ENCODE results near the gene MRPS7.
A peak's percentile ranks its signal among the peaks of the same experiment; 100 is the strongest.

MRPS7 gene

GRCh38 chr17:75307957-75308731 lies 46.5 kb downstream of the MRPS7 start:
- H3K4me1 Mint-ChIP-seq = peaks cover 5% of the 10 kb centered on the region
- H3K36me3 Mint-ChIP-seq = no peaks in the 10 kb centered on the region

GRCh38 chr17:75308732-75309629 lies 47.3 kb downstream of the MRPS7 start:
- peaks cover 11% of the 10 kb centered on the region for H3K4me1 Mint-ChIP-seq
- H3K36me3 Mint-ChIP-seq = peaks cover 4% of the 10 kb centered on the region
- ATAC-seq (peak; percentile 29), DNase-seq (ENCODE audit: low spot score in 2 of 2) (no peak)
- no peak overlapping the region for H3K27ac Mint-ChIP-seq
- no peaks in the 10 kb centered on the region for H3K9me3 Mint-ChIP-seq
- H3K4me3 Mint-ChIP-seq = no peak overlapping the region

More at GRCh38 chr17:75307957-75308731, 46.5 kb downstream of the MRPS7 start:
- Mint-ChIP-seq H3K27ac (peak overlapping the region; percentile 82), H3K9me3 (no peaks in the 10 kb centered on the region), H3K4me3 (no peak overlapping the region)
- ATAC-seq (no peak), DNase-seq (ENCODE audit: low spot score in 2 of 2) (no peak)

DNA sequence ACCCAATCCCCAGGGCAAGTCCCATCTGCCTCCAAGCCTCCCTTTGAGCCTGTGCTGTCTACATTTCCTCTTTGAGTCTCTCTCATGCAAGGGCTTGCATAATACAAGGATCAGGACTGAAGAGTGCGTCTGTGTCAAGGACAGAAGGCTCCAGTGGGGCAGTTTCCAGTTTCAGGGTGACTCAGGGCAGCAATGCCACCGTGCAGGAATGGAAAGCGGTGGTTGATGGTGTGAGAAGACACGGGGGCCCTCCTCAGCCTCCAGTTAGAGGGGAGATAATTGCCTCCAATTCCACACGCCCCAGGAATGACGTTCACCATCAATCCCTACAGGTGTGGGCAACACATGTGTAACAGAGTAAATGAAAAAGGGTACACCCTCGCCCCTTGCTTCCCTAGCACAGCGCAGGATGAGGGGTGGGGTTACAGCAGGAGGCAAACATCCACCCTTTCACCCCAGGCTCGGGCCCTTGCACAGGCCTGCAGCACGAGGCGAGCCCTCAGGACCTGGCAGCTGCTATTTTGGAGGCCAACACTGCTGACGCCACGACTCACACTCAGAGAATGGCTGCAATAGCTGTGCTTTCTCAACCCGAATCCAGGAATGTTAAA lies 52.4 kb downstream of the MRPS7 start:
- peaks cover 33% of the 10 kb centered on the region for H3K4me1 Mint-ChIP-seq
- DNase-seq (ENCODE audit: low spot score in 2 of 2) = no peak
- ATAC-seq = peak; percentile 65
- no peaks in the 10 kb centered on the region for H3K9me3 Mint-ChIP-seq
- peak overlapping the region; percentile 6 for H3K4me3 Mint-ChIP-seq
- H3K36me3 Mint-ChIP-seq = peaks cover 33% of the 10 kb centered on the region
- peak overlapping the region; percentile 84 for H3K27ac Mint-ChIP-seq

DNA sequence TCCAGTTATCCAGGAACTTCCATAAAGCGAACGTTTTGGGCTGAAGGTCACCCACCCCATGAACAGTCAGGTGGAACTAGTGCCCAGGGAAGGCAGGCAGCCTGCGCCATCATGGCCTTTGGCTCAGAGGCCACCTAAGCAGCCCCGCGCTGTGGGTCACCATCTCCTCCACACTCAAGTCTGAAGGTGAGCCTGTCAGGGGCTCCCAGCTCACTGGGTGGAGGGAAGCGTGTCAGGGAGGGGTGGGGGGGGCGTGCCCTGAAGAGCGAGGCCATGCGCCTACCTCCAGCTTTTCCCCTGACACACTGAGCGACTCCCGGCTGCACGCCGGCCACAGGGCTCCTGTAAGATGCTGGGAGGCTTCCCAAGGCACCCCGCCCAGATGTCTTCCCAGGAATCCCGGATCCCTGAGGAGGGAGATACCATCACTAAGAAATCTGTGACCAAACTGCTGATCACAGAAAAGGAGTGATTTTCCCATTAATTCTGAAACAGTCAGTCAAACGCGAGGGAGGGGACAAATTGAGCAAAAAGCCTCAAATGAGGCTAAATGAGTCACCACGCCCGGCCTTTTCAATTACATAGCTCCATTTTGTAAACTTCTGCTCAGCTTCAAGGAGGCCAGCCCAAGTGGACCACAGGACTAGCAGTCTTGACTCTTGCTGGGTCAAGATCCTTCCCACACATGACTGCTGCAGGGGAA lies 54.0 kb downstream of the MRPS7 start:
- peak overlapping the region; percentile 22 for H3K4me3 Mint-ChIP-seq
- peaks cover 50% of the 10 kb centered on the region for H3K36me3 Mint-ChIP-seq
- DNase-seq (ENCODE audit: low spot score in 2 of 2) (peak in 1 of 2 donors; percentile 62), ATAC-seq (peak; percentile 75)
- peak overlapping the region; percentile 76 for H3K27ac Mint-ChIP-seq
- peaks cover 33% of the 10 kb centered on the region for H3K4me1 Mint-ChIP-seq
- no peaks in the 10 kb centered on the region for H3K9me3 Mint-ChIP-seq
